Astrocyte of the spinal cord (primary cell): ENCODE data around the gene SHC3.

ENCODE experiments used
- DNase-seq: peaks from one replicate; pipeline ENCODE4 v3.0.0; 2011; ENCODE audit warnings: low read depth, low spot score
- H3K4me3 ChIP-seq: 2 replicates; pipeline ENCODE4 v1.5.1; 2011; ENCODE audit warnings: low read depth, mild to moderate bottlenecking, low read length, moderate library complexity
- in situ Hi-C: cut with HindIII; loops from 2 replicates; pipeline ENCODE4 v1.10.0; 2017; ENCODE audit warnings: low sequenced_read_pairs
- TF ChIP-seq, protein P1 (sequence below): IDR thresholded peaks from 2 replicates; pipeline ENCODE4 v1.5.1; 2012; ENCODE audit warnings: low read depth, mild to moderate bottlenecking, low read length, inconsistent platforms

Gene SHC3

GRCh38 chr9:89153232-89154017 is 25.2 kb downstream of the SHC3 start:
- H3K4me3 ChIP-seq = no peak overlapping the region
- peak; percentile 81 for DNase-seq
- in situ Hi-C loops = no loop called here
- TF ChIP-seq, protein P1, sequence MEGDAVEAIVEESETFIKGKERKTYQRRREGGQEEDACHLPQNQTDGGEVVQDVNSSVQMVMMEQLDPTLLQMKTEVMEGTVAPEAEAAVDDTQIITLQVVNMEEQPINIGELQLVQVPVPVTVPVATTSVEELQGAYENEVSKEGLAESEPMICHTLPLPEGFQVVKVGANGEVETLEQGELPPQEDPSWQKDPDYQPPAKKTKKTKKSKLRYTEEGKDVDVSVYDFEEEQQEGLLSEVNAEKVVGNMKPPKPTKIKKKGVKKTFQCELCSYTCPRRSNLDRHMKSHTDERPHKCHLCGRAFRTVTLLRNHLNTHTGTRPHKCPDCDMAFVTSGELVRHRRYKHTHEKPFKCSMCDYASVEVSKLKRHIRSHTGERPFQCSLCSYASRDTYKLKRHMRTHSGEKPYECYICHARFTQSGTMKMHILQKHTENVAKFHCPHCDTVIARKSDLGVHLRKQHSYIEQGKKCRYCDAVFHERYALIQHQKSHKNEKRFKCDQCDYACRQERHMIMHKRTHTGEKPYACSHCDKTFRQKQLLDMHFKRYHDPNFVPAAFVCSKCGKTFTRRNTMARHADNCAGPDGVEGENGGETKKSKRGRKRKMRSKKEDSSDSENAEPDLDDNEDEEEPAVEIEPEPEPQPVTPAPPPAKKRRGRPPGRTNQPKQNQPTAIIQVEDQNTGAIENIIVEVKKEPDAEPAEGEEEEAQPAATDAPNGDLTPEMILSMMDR = no peak

GRCh38 chr9:89149726-89150125 is 28.9 kb downstream of the SHC3 start:
- H3K4me3 ChIP-seq = no peak overlapping the region
- DNase-seq = peak; percentile 54
- TF ChIP-seq, protein P1 = no peak
- in situ Hi-C loops = no loop called here

DNA sequence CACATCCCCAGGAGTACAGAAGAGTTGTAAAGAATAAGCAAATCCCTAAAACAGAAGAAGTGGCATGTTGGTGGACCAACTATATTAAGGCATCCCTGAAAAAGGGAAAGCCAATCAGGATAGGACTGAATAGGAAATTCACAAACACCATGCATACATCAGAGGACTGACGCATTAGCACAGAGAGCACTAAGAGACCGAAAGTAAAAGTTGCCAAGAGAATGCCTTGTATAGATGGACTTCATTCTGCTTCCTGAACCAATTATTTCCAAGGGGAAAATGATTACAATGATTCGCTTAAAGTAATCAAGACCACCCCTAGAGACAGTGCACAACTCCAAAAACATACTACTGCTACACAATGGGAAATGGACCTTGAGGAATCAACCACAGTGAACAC is 33.5 kb downstream of the SHC3 start:
- in situ Hi-C loops = no loop called here
- TF ChIP-seq, protein P1 = no peak
- peak; percentile 36 for DNase-seq

GRCh38 chr9:89144238-89144637 is 34.4 kb downstream of the SHC3 start:
- in situ Hi-C loops = no loop called here
- TF ChIP-seq, protein P1 = no peak
- no peak overlapping the region for H3K4me3 ChIP-seq
- DNase-seq = no peak

More for the DNA sequence above, 33.5 kb downstream of the SHC3 start:
- H3K4me3 ChIP-seq = no peak overlapping the region

DNA sequence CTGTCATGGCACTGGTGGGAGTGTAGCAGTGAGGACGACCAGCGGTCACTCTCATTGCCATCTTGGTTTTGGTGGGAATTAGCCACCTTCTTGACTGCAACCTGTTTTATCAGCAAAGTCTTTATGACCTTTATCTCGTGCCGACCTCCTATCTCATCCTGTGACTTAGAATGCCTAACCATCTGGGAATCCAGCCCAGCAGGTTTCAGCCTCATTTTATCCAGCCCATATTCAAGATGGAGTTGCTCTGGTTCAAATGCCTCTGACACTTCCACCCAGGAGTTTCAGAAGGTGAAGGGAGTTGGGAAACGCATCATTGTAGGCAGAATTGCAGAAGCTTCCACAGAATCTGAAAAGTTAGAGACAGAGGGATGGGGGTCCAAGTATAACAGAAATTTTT is 35.4 kb downstream of the SHC3 start:
- no peak overlapping the region for H3K4me3 ChIP-seq
- DNase-seq = no peak
- in situ Hi-C loops = no loop called here
- TF ChIP-seq, protein P1 = no peak

GRCh38 chr9:89139455-89139854 is 39.2 kb downstream of the SHC3 start:
- in situ Hi-C loops = no loop called here
- no peak overlapping the region for H3K4me3 ChIP-seq
- DNase-seq = peak; percentile 52
- TF ChIP-seq, protein P1 = no peak
